ENCODE measurements around the gene LAMA2.
"Not testable (repeated sequence)": the region's sequence is repeated elsewhere in the genome, so short reads cannot be mapped to it uniquely, and the experiment has no call there.

LAMA2 gene

GRCh38 chr6:129130106-129130505 is 247.2 kb downstream of the LAMA2 start:
- no peak for DNase-seq

GRCh38 chr6:129130959-129131681 is 248.2 kb downstream of the LAMA2 start:
- DNase-seq = no peak

- DNase-seq = no peak
Observed at GRCh38 chr6:129133770-129134192, 250.8 kb downstream of the LAMA2 start.

GRCh38 chr6:129134535-129134934 is 251.6 kb downstream of the LAMA2 start:
- no peak for DNase-seq

- no peak for DNase-seq
Observed at GRCh38 chr6:129135451-129135850, 252.5 kb downstream of the LAMA2 start.

- no peak for DNase-seq
Observed at GRCh38 chr6:129136751-129137150, 253.8 kb downstream of the LAMA2 start.

GRCh38 chr6:129138739-129139405 is 255.9 kb downstream of the LAMA2 start:
- DNase-seq = no peak

- DNase-seq = no peak
Observed at GRCh38 chr6:129140526-129140925, 257.6 kb downstream of the LAMA2 start.

GRCh38 chr6:129141499-129141898 is 258.6 kb downstream of the LAMA2 start:
- DNase-seq = no peak

GRCh38 chr6:129146902-129147301 is 264.0 kb downstream of the LAMA2 start:
- no peak for DNase-seq

GRCh38 chr6:129150507-129150906 is 267.6 kb downstream of the LAMA2 start:
- DNase-seq = no peak

GRCh38 chr6:129153257-129153656 is 270.3 kb downstream of the LAMA2 start:
- no peak for DNase-seq

GRCh38 chr6:129159242-129159641 is 276.3 kb downstream of the LAMA2 start:
- not testable (repeated sequence) for DNase-seq

GRCh38 chr6:129162605-129163004 is 279.7 kb downstream of the LAMA2 start:
- DNase-seq = no peak

GRCh38 chr6:129163551-129163950 is 280.6 kb downstream of the LAMA2 start:
- DNase-seq = no peak

GRCh38 chr6:129164032-129164431 is 281.1 kb downstream of the LAMA2 start:
- DNase-seq = no peak

- DNase-seq = not testable (repeated sequence)
Observed at GRCh38 chr6:129172279-129172995, 289.5 kb downstream of the LAMA2 start.

GRCh38 chr6:129175066-129175465 is 292.1 kb downstream of the LAMA2 start:
- DNase-seq = no peak

GRCh38 chr6:129177801-129178200 is 294.9 kb downstream of the LAMA2 start:
- DNase-seq = no peak

GRCh38 chr6:129179283-129179682 is 296.3 kb downstream of the LAMA2 start:
- DNase-seq = no peak

- no peak for DNase-seq
Observed at GRCh38 chr6:129181001-129181400, 298.1 kb downstream of the LAMA2 start.

- no peak for DNase-seq
Observed at GRCh38 chr6:129183187-129183591, 300.3 kb downstream of the LAMA2 start.

GRCh38 chr6:129183681-129184301 is 300.9 kb downstream of the LAMA2 start:
- DNase-seq = no peak

Data from CD4-positive, alpha-beta T cell treated with Interleukin-6 for 4 hours (primary cell).